Measurements from ENCODE around the gene BRI3.

BRI3 gene

DNA sequence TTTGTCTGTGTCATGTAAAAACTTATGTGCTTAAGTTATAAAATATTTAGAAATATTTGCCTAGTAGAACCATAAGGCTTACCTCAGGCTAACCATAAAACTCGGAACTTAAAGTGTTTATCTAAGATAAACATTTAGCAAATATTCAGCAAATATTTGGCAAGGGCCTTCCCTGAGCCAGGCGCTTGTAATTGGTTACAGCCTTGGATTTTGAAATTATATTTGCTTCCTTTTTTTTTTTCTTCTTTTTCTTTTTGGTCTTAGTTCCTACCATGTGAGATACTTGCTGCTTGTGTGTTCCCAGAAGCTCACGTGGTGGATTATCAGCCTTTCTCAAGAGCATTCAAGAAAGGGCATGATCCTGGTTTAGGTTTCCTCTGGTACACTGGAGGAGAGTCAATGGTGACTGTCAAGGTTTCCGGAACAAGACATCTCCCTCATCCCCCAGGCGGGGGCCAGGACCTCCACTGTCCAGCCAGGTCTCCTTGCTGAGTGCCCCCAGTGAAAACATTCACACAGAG, 5.2 kb upstream of the BRI3 start:
- DNase-seq, result no peak
- no peak overlapping the region for H3K56ac ChIP-seq (ENCODE audit: low read length)
- H3K23ac ChIP-seq (ENCODE audit: low read length), result no peak overlapping the region
- H2BK15ac ChIP-seq (replicated peaks; ENCODE audit: low read depth), result no peak overlapping the region
- no peak overlapping the region for H2BK120ac ChIP-seq (ENCODE audit: low read depth, low read length)
- no peaks in the 10 kb centered on the region for H3K27me3 ChIP-seq (ENCODE audit: insufficient read depth, low read length, poor library complexity)
- H3K79me1 ChIP-seq (ENCODE audit: low read length), result no peaks in the 10 kb centered on the region
- no peak overlapping the region for H3K4ac ChIP-seq (ENCODE audit: low read depth, low read length)
- no peaks in the 10 kb centered on the region for H3K4me1 ChIP-seq (ENCODE audit: control insufficient read depth, low read depth, low read length)
- H3K27ac ChIP-seq (ENCODE audit: low read depth, low read length), result no peak overlapping the region
- H2AK5ac ChIP-seq (ENCODE audit: low read length), result no peak overlapping the region
- no peaks in the 10 kb centered on the region for H3K79me2 ChIP-seq (ENCODE audit: control insufficient read depth, insufficient read depth, low read length)
- H3K4me3 ChIP-seq (ENCODE audit: low read length), result no peak overlapping the region
- WGBS (ENCODE audit: extremely low coverage, insufficient coverage, low lambda C conversion rate), result no CpG with 5 or more reads among the region's 5 CpGs
- no peak overlapping the region for H3K18ac ChIP-seq (ENCODE audit: low read length)
- no peak overlapping the region for H3K4me2 ChIP-seq (ENCODE audit: low read length)
- H3K9ac ChIP-seq (ENCODE audit: low read length), result no peak overlapping the region
- H4K8ac ChIP-seq (ENCODE audit: low read depth, low read length), result no peak overlapping the region
- H3K36me3 ChIP-seq (ENCODE audit: control insufficient read depth, insufficient read depth, low read length), result no peaks in the 10 kb centered on the region
- H2BK5ac ChIP-seq (ENCODE audit: low read length), result no peak overlapping the region
- H4K5ac ChIP-seq (ENCODE audit: low read length), result no peak overlapping the region

DNA sequence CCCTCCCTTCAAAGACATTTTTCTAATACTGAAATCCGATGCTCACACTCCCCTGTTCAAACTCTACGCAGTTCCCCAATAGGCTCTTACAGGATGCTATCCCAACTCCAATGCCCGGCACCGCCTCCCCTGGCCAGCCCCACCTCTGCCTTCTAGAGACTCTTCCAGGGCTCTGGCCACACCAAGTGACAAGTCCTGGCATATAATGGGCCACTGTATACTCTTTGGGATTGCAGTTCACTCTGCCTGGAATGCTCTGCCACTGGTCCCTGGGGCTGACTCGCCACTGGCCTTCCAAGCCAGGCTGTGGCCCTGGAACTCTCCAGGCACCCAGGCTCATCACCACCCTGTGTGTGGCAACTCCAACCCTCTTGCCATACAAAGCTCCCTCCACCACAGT, 3.1 kb upstream of the BRI3 start:
- no peak overlapping the region for H3K4me2 ChIP-seq (ENCODE audit: low read length)
- H3K27me3 ChIP-seq (ENCODE audit: insufficient read depth, low read length, poor library complexity), result no peaks in the 10 kb centered on the region
- H2BK15ac ChIP-seq (replicated peaks; ENCODE audit: low read depth), result no peak overlapping the region
- no peak overlapping the region for H3K23ac ChIP-seq (ENCODE audit: low read length)
- no peak overlapping the region for H4K8ac ChIP-seq (ENCODE audit: low read depth, low read length)
- no peak overlapping the region for H3K9ac ChIP-seq (ENCODE audit: low read length)
- H3K4ac ChIP-seq (ENCODE audit: low read depth, low read length), result no peak overlapping the region
- WGBS (ENCODE audit: extremely low coverage, insufficient coverage, low lambda C conversion rate), result no CpG with 5 or more reads among the region's 5 CpGs
- no peak overlapping the region for H4K5ac ChIP-seq (ENCODE audit: low read length)
- DNase-seq, result no peak
- H3K56ac ChIP-seq (ENCODE audit: low read length), result no peak overlapping the region
- H3K4me1 ChIP-seq (ENCODE audit: control insufficient read depth, low read depth, low read length), result peaks cover 4% of the 10 kb centered on the region
- H3K36me3 ChIP-seq (ENCODE audit: control insufficient read depth, insufficient read depth, low read length), result no peaks in the 10 kb centered on the region
- H3K18ac ChIP-seq (ENCODE audit: low read length), result no peak overlapping the region
- H3K4me3 ChIP-seq (ENCODE audit: low read length), result no peak overlapping the region
- no peak overlapping the region for H2BK120ac ChIP-seq (ENCODE audit: low read depth, low read length)
- H3K27ac ChIP-seq (ENCODE audit: low read depth, low read length), result no peak overlapping the region
- peaks cover 8% of the 10 kb centered on the region for H3K79me1 ChIP-seq (ENCODE audit: low read length)
- H3K79me2 ChIP-seq (ENCODE audit: control insufficient read depth, insufficient read depth, low read length), result peaks cover 5% of the 10 kb centered on the region
- no peak overlapping the region for H2BK5ac ChIP-seq (ENCODE audit: low read length)
- H2AK5ac ChIP-seq (ENCODE audit: low read length), result no peak overlapping the region

DNA sequence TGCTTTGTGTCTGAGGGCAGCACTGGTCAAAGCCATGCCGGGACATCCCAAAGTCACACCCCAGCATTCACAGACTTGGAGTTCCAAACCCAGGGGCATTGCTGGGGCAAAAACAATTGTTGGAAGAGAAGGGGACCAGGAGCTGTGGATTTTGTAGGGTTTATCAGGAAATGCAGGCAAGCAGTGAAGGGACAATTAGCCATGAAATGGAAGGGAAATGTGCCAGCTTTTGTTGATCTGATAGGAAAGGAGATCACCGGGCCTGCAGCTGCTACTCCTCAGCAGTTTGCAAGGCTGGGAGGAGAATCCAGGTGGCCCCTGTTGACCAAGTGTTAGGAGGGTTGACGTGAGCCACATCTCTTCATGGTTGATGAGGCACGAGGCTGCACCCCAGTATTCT, 2.5 kb upstream of the BRI3 start:
- no peak overlapping the region for H2BK120ac ChIP-seq (ENCODE audit: low read depth, low read length)
- no peak for DNase-seq
- peaks cover 9% of the 10 kb centered on the region for H3K79me1 ChIP-seq (ENCODE audit: low read length)
- no peak overlapping the region for H3K27ac ChIP-seq (ENCODE audit: low read depth, low read length)
- no peak overlapping the region for H3K23ac ChIP-seq (ENCODE audit: low read length)
- H2BK15ac ChIP-seq (replicated peaks; ENCODE audit: low read depth), result no peak overlapping the region
- H3K79me2 ChIP-seq (ENCODE audit: control insufficient read depth, insufficient read depth, low read length), result peaks cover 6% of the 10 kb centered on the region
- no peak overlapping the region for H3K56ac ChIP-seq (ENCODE audit: low read length)
- no peak overlapping the region for H3K4me3 ChIP-seq (ENCODE audit: low read length)
- H3K27me3 ChIP-seq (ENCODE audit: insufficient read depth, low read length, poor library complexity), result no peaks in the 10 kb centered on the region
- no peak overlapping the region for H2BK5ac ChIP-seq (ENCODE audit: low read length)
- WGBS (ENCODE audit: extremely low coverage, insufficient coverage, low lambda C conversion rate), result no CpG with 5 or more reads among the region's 4 CpGs
- no peak overlapping the region for H4K8ac ChIP-seq (ENCODE audit: low read depth, low read length)
- no peak overlapping the region for H3K4me2 ChIP-seq (ENCODE audit: low read length)
- H3K4ac ChIP-seq (ENCODE audit: low read depth, low read length), result no peak overlapping the region
- H4K5ac ChIP-seq (ENCODE audit: low read length), result no peak overlapping the region
- peaks cover 4% of the 10 kb centered on the region for H3K4me1 ChIP-seq (ENCODE audit: control insufficient read depth, low read depth, low read length)
- no peak overlapping the region for H3K9ac ChIP-seq (ENCODE audit: low read length)
- H3K36me3 ChIP-seq (ENCODE audit: control insufficient read depth, insufficient read depth, low read length), result no peaks in the 10 kb centered on the region
- no peak overlapping the region for H2AK5ac ChIP-seq (ENCODE audit: low read length)
- H3K18ac ChIP-seq (ENCODE audit: low read length), result no peak overlapping the region

DNA sequence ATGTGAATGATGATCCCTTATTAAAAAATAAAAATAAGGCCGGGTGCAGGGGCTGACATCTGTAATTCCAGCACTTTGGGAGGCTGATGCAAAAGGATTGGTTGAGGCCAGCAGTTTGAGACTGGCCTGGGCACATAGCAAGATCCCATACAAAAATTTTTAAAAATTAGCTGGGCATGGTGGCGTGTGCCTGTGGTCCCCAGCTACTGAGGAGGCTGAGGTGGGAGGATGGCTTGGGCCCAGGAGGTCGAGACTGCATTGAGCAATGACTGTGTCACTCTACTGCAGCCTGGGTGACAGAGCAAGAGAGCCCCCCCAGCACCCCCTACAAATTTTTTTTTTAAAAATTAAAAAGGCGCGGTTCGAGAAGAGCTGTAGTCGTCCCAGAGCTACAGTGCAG, 1.2 kb upstream of the BRI3 start:
- Histone ChIP-seq H4K8ac (ENCODE audit: low read depth, low read length) (no peak overlapping the region), H2BK120ac (ENCODE audit: low read depth, low read length) (no peak overlapping the region), H3K4me2 (ENCODE audit: low read length) (no peak overlapping the region), H3K4me1 (ENCODE audit: control insufficient read depth, low read depth, low read length) (peaks cover 4% of the 10 kb centered on the region), H3K18ac (ENCODE audit: low read length) (no peak overlapping the region), H2AK5ac (ENCODE audit: low read length) (no peak overlapping the region), H3K4me3 (ENCODE audit: low read length) (no peak overlapping the region), H3K56ac (ENCODE audit: low read length) (no peak overlapping the region), H2BK5ac (ENCODE audit: low read length) (no peak overlapping the region), H3K27ac (ENCODE audit: low read depth, low read length) (no peak overlapping the region), H3K23ac (ENCODE audit: low read length) (no peak overlapping the region), H2BK15ac (replicated peaks; ENCODE audit: low read depth) (no peak overlapping the region), H3K79me2 (ENCODE audit: control insufficient read depth, insufficient read depth, low read length) (peaks cover 9% of the 10 kb centered on the region), H3K4ac (ENCODE audit: low read depth, low read length) (no peak overlapping the region), H3K27me3 (ENCODE audit: insufficient read depth, low read length, poor library complexity) (no peaks in the 10 kb centered on the region), H3K36me3 (ENCODE audit: control insufficient read depth, insufficient read depth, low read length) (no peaks in the 10 kb centered on the region), H3K79me1 (ENCODE audit: low read length) (peaks cover 17% of the 10 kb centered on the region), H3K9ac (ENCODE audit: low read length) (no peak overlapping the region), H4K5ac (ENCODE audit: low read length) (no peak overlapping the region)
- no peak for DNase-seq
- WGBS (ENCODE audit: extremely low coverage, insufficient coverage, low lambda C conversion rate), result no CpG with 5 or more reads among the region's 7 CpGs

DNA sequence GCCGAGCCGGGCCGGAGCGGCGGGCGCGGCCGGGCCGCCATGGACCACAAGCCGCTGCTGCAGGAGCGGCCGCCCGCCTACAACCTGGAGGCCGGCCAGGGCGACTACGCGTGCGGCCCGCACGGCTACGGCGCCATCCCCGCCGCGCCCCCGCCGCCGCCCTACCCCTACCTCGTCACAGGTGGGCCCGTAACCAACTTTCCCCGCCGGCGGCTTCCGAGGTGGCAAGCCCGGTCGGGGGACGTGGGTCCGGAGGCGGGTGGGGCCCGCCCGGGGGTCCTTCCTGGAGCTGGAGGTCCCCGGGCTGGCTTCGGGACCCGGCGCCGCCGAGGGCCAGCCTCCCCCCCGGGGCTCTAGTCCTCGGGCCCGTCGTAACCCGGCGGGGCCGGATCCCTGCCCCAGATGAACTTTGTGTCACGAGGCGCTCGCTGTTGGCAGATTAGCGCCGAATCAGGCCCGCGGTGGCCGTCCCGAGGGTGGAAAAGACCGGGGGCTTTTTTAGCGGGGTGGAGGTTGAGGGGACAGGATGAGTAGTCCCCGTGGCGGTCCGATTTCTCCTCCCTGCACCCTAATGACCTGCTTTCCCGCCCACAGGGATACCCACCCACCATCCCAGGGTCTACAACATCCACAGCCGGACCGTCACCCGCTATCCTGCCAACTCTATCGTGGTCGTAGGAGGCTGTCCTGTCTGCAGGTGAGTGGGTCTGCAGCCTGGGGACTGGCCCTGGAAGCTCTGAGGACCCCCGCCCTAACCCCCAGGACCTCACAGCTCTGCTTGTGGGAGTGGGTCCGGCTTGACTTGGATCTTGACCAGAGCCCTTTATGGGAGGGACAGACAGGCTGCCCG, 496 bp downstream of the BRI3 start:
- Histone ChIP-seq H3K36me3 (ENCODE audit: control insufficient read depth, insufficient read depth, low read length) (no peaks in the 10 kb centered on the region), H3K4ac (ENCODE audit: low read depth, low read length) (peak overlapping the region; percentile 91), H4K5ac (ENCODE audit: low read length) (no peak overlapping the region), H3K27me3 (ENCODE audit: insufficient read depth, low read length, poor library complexity) (no peaks in the 10 kb centered on the region), H3K23ac (ENCODE audit: low read length) (peak overlapping the region; percentile 66), H3K79me2 (ENCODE audit: control insufficient read depth, insufficient read depth, low read length) (peaks cover 11% of the 10 kb centered on the region), H4K8ac (ENCODE audit: low read depth, low read length) (no peak overlapping the region), H2AK5ac (ENCODE audit: low read length) (no peak overlapping the region), H3K79me1 (ENCODE audit: low read length) (peaks cover 23% of the 10 kb centered on the region), H2BK5ac (ENCODE audit: low read length) (no peak overlapping the region), H3K27ac (ENCODE audit: low read depth, low read length) (no peak overlapping the region), H2BK15ac (replicated peaks; ENCODE audit: low read depth) (no peak overlapping the region), H3K4me2 (ENCODE audit: low read length) (peak overlapping the region; percentile 45), H3K56ac (ENCODE audit: low read length) (peak overlapping the region; percentile 82), H3K4me3 (ENCODE audit: low read length) (peak overlapping the region; percentile 77), H3K4me1 (ENCODE audit: control insufficient read depth, low read depth, low read length) (peaks cover 4% of the 10 kb centered on the region), H3K18ac (ENCODE audit: low read length) (peak overlapping the region; percentile 92), H3K9ac (ENCODE audit: low read length) (peak overlapping the region; percentile 89), H2BK120ac (ENCODE audit: low read depth, low read length) (peak overlapping the region; percentile 63)
- no CpG with 5 or more reads among the region's 77 CpGs for WGBS (ENCODE audit: extremely low coverage, insufficient coverage, low lambda C conversion rate)
- no peak for DNase-seq

Measured in mesendoderm (in vitro differentiated cells).